ENCODE results near the gene DXO.

GRCh38 chr6:31948306-31948705 lies 23.6 kb downstream of the DXO start:
- TF ChIP-seq, protein P1, sequence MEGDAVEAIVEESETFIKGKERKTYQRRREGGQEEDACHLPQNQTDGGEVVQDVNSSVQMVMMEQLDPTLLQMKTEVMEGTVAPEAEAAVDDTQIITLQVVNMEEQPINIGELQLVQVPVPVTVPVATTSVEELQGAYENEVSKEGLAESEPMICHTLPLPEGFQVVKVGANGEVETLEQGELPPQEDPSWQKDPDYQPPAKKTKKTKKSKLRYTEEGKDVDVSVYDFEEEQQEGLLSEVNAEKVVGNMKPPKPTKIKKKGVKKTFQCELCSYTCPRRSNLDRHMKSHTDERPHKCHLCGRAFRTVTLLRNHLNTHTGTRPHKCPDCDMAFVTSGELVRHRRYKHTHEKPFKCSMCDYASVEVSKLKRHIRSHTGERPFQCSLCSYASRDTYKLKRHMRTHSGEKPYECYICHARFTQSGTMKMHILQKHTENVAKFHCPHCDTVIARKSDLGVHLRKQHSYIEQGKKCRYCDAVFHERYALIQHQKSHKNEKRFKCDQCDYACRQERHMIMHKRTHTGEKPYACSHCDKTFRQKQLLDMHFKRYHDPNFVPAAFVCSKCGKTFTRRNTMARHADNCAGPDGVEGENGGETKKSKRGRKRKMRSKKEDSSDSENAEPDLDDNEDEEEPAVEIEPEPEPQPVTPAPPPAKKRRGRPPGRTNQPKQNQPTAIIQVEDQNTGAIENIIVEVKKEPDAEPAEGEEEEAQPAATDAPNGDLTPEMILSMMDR (IDR thresholded peaks at IDR 0.05): no peak
- TF ChIP-seq ZNF263 (CRISPR knock-in tag; IDR thresholded peaks at IDR 0.05; ENCODE audit: low read depth) (no peak), CREM (CRISPR knock-in tag; IDR thresholded peaks at IDR 0.05) (no peak), SP1 (CRISPR knock-in tag; conservative IDR thresholded peaks at IDR 0.05) (no peak), NFYB (CRISPR knock-in tag; conservative IDR thresholded peaks at IDR 0.05; ENCODE audit: low read depth) (no peak), IRF2 (CRISPR knock-in tag; IDR thresholded peaks at IDR 0.05; ENCODE audit: borderline replicate concordance, low read depth) (no peak), CREB1 (CRISPR knock-in tag; IDR thresholded peaks at IDR 0.05) (no peak), ZNF138 (CRISPR knock-in tag; conservative IDR thresholded peaks at IDR 0.05) (no peak)
- TF ChIP-seq, protein P2, sequence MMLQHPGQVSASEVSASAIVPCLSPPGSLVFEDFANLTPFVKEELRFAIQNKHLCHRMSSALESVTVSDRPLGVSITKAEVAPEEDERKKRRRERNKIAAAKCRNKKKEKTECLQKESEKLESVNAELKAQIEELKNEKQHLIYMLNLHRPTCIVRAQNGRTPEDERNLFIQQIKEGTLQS (CRISPR knock-in tag; conservative IDR thresholded peaks at IDR 0.05): no peak
- TF ChIP-seq, protein P3, sequence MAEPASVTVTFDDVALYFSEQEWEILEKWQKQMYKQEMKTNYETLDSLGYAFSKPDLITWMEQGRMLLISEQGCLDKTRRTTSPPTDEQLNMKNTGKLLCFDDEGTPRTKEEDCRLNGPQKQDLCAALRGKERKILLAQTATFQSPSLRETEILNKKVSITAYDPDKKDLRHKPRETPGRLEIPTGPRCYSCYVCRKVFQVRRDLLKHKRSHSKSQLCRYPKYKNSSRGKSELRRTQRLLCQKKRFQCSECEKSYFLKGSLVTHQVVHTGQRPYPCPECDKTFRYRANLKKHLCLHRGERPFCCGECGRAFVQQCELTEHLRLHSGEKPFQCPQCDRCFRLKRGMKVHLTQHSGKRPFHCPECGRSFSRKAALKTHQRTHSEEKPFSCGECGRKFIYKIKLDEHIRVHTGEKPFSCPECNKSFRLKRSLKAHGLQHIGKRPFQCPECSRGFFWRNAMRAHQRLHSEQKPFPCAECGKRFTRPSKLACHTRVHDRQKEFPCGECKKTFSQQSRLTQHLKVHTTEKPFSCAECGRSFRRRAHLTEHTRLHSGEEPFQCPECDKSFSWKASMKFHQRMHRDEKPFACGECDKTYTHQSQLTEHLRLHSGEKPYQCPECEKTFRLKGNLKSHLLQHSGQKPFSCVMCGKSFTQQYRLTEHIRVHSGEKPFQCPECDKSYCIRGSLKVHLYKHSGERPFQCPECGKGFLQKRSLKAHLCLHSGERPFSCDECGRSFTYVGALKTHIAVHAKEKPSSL (CRISPR knock-in tag; conservative IDR thresholded peaks at IDR 0.05): no peak
- TF ChIP-seq, protein P4, sequence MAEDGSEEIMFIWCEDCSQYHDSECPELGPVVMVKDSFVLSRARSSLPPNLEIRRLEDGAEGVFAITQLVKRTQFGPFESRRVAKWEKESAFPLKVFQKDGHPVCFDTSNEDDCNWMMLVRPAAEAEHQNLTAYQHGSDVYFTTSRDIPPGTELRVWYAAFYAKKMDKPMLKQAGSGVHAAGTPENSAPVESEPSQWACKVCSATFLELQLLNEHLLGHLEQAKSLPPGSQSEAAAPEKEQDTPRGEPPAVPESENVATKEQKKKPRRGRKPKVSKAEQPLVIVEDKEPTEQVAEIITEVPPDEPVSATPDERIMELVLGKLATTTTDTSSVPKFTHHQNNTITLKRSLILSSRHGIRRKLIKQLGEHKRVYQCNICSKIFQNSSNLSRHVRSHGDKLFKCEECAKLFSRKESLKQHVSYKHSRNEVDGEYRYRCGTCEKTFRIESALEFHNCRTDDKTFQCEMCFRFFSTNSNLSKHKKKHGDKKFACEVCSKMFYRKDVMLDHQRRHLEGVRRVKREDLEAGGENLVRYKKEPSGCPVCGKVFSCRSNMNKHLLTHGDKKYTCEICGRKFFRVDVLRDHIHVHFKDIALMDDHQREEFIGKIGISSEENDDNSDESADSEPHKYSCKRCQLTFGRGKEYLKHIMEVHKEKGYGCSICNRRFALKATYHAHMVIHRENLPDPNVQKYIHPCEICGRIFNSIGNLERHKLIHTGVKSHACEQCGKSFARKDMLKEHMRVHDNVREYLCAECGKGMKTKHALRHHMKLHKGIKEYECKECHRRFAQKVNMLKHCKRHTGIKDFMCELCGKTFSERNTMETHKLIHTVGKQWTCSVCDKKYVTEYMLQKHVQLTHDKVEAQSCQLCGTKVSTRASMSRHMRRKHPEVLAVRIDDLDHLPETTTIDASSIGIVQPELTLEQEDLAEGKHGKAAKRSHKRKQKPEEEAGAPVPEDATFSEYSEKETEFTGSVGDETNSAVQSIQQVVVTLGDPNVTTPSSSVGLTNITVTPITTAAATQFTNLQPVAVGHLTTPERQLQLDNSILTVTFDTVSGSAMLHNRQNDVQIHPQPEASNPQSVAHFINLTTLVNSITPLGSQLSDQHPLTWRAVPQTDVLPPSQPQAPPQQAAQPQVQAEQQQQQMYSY (CRISPR knock-in tag; IDR thresholded peaks at IDR 0.05): no peak
